ENCODE data around the gene CYP4B1. TPM values are rescaled to one million over a fixed set of nuclear protein-coding genes. Genes with fewer than 3 reads are reported as not detected.

The CYP4B1 gene
- total RNA-seq, 1 experiment from 2014 or later, result not detected

GRCh38 chr1:46755121-46755520, 43.7 kb upstream of the CYP4B1 start:
- Histone ChIP-seq H3K23me2 (ENCODE audit: insufficient read length, low read depth, low read length, poor library complexity, severe bottlenecking) (no peaks in the 10 kb centered on the region), H2BK15ac (ENCODE audit: low read depth, low read length) (no peak overlapping the region), H3K4me2 (ENCODE audit: insufficient read depth, insufficient read length, low read length) (no peak overlapping the region), H4K8ac (replicated peaks; ENCODE audit: insufficient read length, low read depth, low read length) (no peak overlapping the region), H2AFZ (ENCODE audit: low read length) (no peak overlapping the region), H3T11ph (ENCODE audit: low read length) (no peak overlapping the region), H4K91ac (ENCODE audit: insufficient read length, low read depth, low read length) (no peak overlapping the region), H4K5ac (ENCODE audit: insufficient read length, low read depth, low read length) (no peak overlapping the region), H2BK20ac (ENCODE audit: low read depth, low read length, poor library complexity, severe bottlenecking) (no peak overlapping the region), H2BK120ac (ENCODE audit: low read depth, low read length, poor library complexity, severe bottlenecking) (no peak overlapping the region), H3K23ac (ENCODE audit: insufficient read length, low read depth, low read length) (no peak overlapping the region), H3K56ac (ENCODE audit: insufficient read length, low read depth, low read length) (no peak overlapping the region), H2BK5ac (ENCODE audit: insufficient read length, low read length) (no peak overlapping the region), H3K27ac (ENCODE audit: insufficient read length, low read depth, low read length) (no peak overlapping the region), H3K4ac (ENCODE audit: low read depth, low read length) (no peak overlapping the region), H3K14ac (ENCODE audit: insufficient read depth, low read length) (no peak overlapping the region), H3K27me3 (ENCODE audit: insufficient read depth, low read length) (no peaks in the 10 kb centered on the region), H3K18ac (ENCODE audit: insufficient read length, low read depth, low read length) (no peak overlapping the region), H2AK5ac (ENCODE audit: insufficient read length, low read length) (no peak overlapping the region), H3K9ac (ENCODE audit: extremely low read depth, insufficient read length, low read length) (no peak overlapping the region), H4K20me1 (ENCODE audit: control insufficient read depth, insufficient read depth, insufficient read length) (no peaks in the 10 kb centered on the region), H3K79me1 (ENCODE audit: insufficient read depth, low read depth, low read length, poor library complexity, severe bottlenecking) (no peaks in the 10 kb centered on the region), H3K4me1 (ENCODE audit: insufficient read depth, low read length) (peaks cover 9% of the 10 kb centered on the region; the same call in 1 of the 2 replicates), H3K79me2 (ENCODE audit: insufficient read depth, low read length) (no peaks in the 10 kb centered on the region), H2BK12ac (ENCODE audit: insufficient read length, low read depth, low read length) (no peak overlapping the region), H3K9me3 (ENCODE audit: control insufficient read depth, low read depth, low read length) (no peaks in the 10 kb centered on the region)
- Mint-ChIP-seq H3K4me3 (no peak overlapping the region), H3K4me1 (peaks cover 30 to 36% of the 10 kb centered on the region in 2 experiments), H3K9me3 (0 out of 5 replicates have a peak, but pooled peaks cover 0 to 3% of the 10 kb centered on the region in 2 experiments), H3K36me3 (ENCODE audit: insufficient read depth in 1 of 3, low read depth in 3 of 3) (no peaks in the 10 kb centered on the region), H3K27ac (no peak overlapping the region), H3K27me3 (ENCODE audit: low read depth) (peaks cover 4% of the 10 kb centered on the region)
- WGBS (ENCODE audit: extremely low coverage, insufficient read length, low lambda C conversion rate), result no CpG with 5 or more reads among the region's 4 CpGs
- no peak for DNase-seq
- no peak for TF ChIP-seq CTCF (conservative IDR thresholded peaks at IDR 0.05)
